Peyer's patch (tissue), 4 donors: ENCODE data around the gene IRF2BP2. TPM values are rescaled to one million over a fixed set of nuclear protein-coding genes. Genes with fewer than 3 reads are reported as not detected.

Experiments
- DNase-seq, 3 donors: peaks; one replicate each; pipeline ENCODE4 v3.0.0-alpha.2; 2017 to 2019
- H3K27ac ChIP-seq, 4 donors: fragments of 200-600 bp; sonication (generic); one replicate each; pipeline ENCODE4 v1.5.1; 2016 to 2019
- H3K27me3 ChIP-seq, 2 donors: fragments of 200-600 bp; sonication (generic); one replicate each; pipeline ENCODE4 v1.5.1; 2019
- H3K36me3 ChIP-seq, 3 donors: fragments of 200-600 bp; sonication (generic); one replicate each; pipeline ENCODE4 v1.5.1; 2016 to 2019
- H3K4me1 ChIP-seq, 4 donors: fragments of 200-600 bp; sonication (generic); one replicate each; pipeline ENCODE4 v1.5.1; 2016 to 2019
- H3K4me3 ChIP-seq, 4 donors: fragments of 200-600 bp; sonication (generic); 1 replicate in 3 of 4; 2 replicates in 1 of 4; pipeline ENCODE4 v1.5.1; 2016 to 2019; ENCODE audit warnings: mild to moderate bottlenecking in 1 of 4
- H3K9me3 ChIP-seq, 4 donors: fragments of 200-600 bp; sonication (generic); one replicate each; pipeline ENCODE4 v1.5.1; 2016 to 2019; ENCODE audit warnings: mild to moderate bottlenecking in 1 of 4
- POLR2A ChIP-seq, 2 donors: fragments of 450-650 bp; IDR thresholded peaks; one replicate each; pipeline ENCODE4 v1.5.1; 2017; ENCODE audit warnings: antibody characterized with exemption in 2 of 2, mild to moderate bottlenecking in 2 of 2, moderate library complexity in 2 of 2
- total RNA-seq, 4 donors: library from RNA; depleted of rRNA; stranded (reverse); fragments of >200 nt; gene quantifications; one replicate each; pipeline ENCODE4 v1.1.0, GENCODE V29; 2016
- TF ChIP-seq, protein P1 (sequence below), 6 experiments: fragments of 450-650 bp in 4 of 6; fragments of 200-600 bp in 2 of 6; sonication (generic) in 1 of 6; IDR thresholded peaks; one replicate each; pipeline ENCODE4 v1.5.1; 2017 to 2019; ENCODE audit warnings: antibody characterized with exemption in 6 of 6, mild to moderate bottlenecking in 3 of 6, moderate library complexity in 1 of 6

Gene IRF2BP2
- total RNA-seq, 4 donors from 2014 or later = 73.4 to 99.6 (median 86.5) TPM

DNA sequence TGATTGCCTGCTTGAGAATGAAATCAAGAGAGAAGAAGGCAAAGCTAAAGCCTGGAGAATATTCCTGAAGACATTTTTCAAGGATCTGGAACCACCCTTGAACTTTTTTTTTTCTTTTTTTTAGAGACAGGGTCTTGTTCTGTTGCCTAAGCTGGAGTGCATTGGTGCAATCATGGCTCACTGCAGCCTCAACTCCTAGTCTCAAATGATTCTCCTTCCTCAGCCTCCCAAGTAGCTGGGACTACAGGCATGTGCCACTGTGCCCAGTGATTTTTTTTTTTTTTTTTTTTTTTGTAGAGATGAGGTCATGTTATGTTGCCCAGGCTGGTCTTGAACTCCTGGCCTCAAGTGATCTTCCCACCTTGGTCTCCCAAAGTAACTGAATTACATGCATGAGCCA, 22.2 kb upstream of the IRF2BP2 start:
- no peaks in the 10 kb centered on the region for H3K27me3 ChIP-seq
- no peaks in the 10 kb centered on the region for H3K9me3 ChIP-seq
- H3K27ac ChIP-seq = no peak overlapping the region
- no peak for DNase-seq
- H3K4me1 ChIP-seq = no peaks in the 10 kb centered on the region
- no peak overlapping the region for H3K4me3 ChIP-seq
- H3K36me3 ChIP-seq = no peaks in the 10 kb centered on the region
- TF ChIP-seq, protein P1, sequence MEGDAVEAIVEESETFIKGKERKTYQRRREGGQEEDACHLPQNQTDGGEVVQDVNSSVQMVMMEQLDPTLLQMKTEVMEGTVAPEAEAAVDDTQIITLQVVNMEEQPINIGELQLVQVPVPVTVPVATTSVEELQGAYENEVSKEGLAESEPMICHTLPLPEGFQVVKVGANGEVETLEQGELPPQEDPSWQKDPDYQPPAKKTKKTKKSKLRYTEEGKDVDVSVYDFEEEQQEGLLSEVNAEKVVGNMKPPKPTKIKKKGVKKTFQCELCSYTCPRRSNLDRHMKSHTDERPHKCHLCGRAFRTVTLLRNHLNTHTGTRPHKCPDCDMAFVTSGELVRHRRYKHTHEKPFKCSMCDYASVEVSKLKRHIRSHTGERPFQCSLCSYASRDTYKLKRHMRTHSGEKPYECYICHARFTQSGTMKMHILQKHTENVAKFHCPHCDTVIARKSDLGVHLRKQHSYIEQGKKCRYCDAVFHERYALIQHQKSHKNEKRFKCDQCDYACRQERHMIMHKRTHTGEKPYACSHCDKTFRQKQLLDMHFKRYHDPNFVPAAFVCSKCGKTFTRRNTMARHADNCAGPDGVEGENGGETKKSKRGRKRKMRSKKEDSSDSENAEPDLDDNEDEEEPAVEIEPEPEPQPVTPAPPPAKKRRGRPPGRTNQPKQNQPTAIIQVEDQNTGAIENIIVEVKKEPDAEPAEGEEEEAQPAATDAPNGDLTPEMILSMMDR (IDR thresholded peaks at IDR 0.05) = no peak
- TF ChIP-seq POLR2A (IDR thresholded peaks at IDR 0.05) = no peak

DNA sequence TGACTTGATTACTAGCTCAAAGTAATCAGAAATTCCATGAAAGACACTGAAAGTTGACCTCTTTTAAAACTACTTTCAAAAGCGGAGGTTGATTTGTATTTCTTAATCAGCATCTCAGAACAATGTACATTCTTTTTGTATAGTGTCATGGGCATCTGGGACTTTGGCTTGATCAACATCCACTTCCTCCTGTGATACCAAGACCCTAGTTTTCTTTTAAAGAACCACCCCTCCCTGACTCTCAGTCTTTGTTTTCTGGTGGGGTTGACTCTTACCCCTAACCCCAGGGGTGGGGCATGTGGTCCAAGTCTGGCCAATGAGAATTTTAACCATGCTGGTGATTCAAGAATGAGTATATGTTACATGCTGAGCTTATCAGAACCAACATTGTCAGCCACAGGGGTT, 21.7 kb upstream of the IRF2BP2 start:
- Histone ChIP-seq H3K4me3 (no peak overlapping the region), H3K27ac (no peak overlapping the region), H3K36me3 (no peaks in the 10 kb centered on the region), H3K9me3 (no peaks in the 10 kb centered on the region), H3K27me3 (no peaks in the 10 kb centered on the region), H3K4me1 (no peaks in the 10 kb centered on the region)
- no peak for DNase-seq
- no peak for TF ChIP-seq POLR2A (IDR thresholded peaks at IDR 0.05)
- TF ChIP-seq, protein P1 (IDR thresholded peaks at IDR 0.05) = no peak

DNA sequence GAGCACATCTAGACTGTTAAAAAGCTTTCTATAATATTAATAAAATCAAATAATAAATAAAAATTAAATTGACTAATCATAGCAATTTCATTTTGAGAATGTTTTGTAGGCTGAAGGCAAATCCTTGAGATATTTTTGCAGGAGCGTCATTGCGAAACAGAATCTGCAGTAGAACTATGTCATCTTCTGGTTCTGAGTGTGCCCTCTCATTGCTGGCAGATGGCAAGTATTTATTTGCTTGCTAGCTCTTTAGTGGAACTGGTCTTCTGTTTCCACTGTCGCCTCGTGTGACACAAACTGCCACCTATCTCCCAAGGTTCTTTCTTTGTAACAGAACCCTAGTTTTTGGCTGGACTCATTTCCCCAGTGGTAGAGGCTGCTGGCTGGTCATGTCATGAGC, 19.0 kb upstream of the IRF2BP2 start:
- Histone ChIP-seq H3K4me3 (no peak overlapping the region), H3K27me3 (no peaks in the 10 kb centered on the region), H3K27ac (no peak overlapping the region), H3K9me3 (no peaks in the 10 kb centered on the region), H3K4me1 (peaks cover 0 to 10% (median 2%) of the 10 kb centered on the region in 4 donors), H3K36me3 (no peaks in the 10 kb centered on the region)
- TF ChIP-seq, protein P1 (IDR thresholded peaks at IDR 0.05) = no peak
- no peak for TF ChIP-seq POLR2A (IDR thresholded peaks at IDR 0.05)
- no peak for DNase-seq

DNA sequence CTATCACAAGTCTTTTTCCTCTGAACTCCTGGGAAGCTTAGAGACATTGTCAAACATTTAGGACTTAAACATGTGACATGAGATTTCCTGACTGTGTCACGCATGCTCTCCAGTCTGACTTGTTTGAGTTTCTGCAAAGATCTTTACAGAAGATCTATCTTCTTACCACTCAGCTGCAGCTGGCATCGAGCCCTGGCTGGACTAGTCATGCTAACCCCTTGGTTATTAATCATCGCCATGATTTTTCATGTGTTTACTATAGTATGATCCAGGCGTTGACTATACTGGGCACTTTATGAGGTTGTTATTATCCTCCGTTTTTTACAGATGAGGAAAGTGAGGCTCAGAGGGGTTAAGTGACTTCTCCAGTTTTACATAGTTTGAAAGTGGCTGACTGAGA, 18.1 kb upstream of the IRF2BP2 start:
- Histone ChIP-seq H3K27ac (no peak overlapping the region), H3K9me3 (no peaks in the 10 kb centered on the region), H3K4me1 (peaks cover 0 to 15% (median 4%) of the 10 kb centered on the region in 4 donors), H3K36me3 (no peaks in the 10 kb centered on the region), H3K27me3 (no peaks in the 10 kb centered on the region), H3K4me3 (no peak overlapping the region)
- TF ChIP-seq, protein P1 (IDR thresholded peaks at IDR 0.05) = no peak
- no peak for TF ChIP-seq POLR2A (IDR thresholded peaks at IDR 0.05)
- no peak for DNase-seq

DNA sequence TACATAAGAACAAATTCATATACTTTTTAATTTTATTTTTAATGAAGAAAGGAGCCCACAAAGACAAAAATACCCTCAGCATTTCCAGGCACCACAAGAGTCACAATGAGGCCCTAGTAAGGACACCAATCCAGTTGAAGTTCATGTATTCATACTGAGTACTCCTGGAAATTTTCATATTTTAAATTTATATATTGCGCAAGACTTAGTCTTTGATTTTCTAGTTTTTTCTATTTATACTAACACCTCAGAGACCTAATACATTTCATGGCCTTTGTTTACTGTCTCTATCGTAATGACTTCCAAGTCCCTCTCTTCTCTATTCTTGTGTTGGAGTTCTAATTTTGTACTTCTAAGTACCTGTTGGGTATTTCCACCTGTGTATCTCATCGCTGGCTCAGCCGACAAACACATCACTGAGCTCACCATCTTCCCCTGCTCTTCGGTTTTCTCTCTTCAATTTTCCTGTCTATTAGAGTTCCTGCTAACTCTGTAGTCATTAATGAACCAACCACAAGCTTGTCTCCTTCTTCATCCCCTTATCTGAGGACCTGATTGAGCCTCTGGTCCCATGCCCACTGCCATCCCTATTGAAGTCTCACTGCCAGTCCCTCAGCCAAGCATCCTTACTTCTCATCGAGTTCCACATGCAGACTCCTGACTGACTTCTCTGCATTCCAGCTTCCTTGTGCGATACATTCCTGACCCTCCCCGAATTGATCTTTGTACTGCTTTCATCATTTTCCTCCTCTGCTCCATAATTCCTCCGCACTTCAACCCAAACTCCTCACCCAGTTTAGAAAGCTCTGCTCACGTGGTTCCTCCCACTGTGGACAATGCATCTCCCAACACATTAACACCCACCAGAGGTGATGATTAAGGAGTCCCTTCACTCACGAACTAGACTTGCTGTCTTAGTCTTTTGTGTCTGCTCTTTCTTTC, 17.3 kb upstream of the IRF2BP2 start:
- Histone ChIP-seq H3K36me3 (no peaks in the 10 kb centered on the region), H3K9me3 (no peaks in the 10 kb centered on the region), H3K4me1 (peaks cover 0 to 18% (median 4%) of the 10 kb centered on the region in 4 donors), H3K27me3 (no peaks in the 10 kb centered on the region), H3K4me3 (no peak overlapping the region), H3K27ac (no peak overlapping the region)
- no peak for DNase-seq
- TF ChIP-seq POLR2A (IDR thresholded peaks at IDR 0.05) = no peak
- TF ChIP-seq, protein P1 (IDR thresholded peaks at IDR 0.05) = no peak
